ENCODE data around the gene PLEK2.

The PLEK2 gene

GRCh38 chr14:67440513-67440912 is 28.5 kb upstream of the PLEK2 start:
- Mint-ChIP-seq H3K4me3 (no peak overlapping the region), H3K27me3 (peaks cover 6% of the 10 kb centered on the region), H3K9me3 (ENCODE audit: low read depth) (no peaks in the 10 kb centered on the region), H3K36me3 (no peaks in the 10 kb centered on the region), H3K27ac (no peak overlapping the region), H3K4me1 (ENCODE audit: low read depth) (no peaks in the 10 kb centered on the region)

DNA sequence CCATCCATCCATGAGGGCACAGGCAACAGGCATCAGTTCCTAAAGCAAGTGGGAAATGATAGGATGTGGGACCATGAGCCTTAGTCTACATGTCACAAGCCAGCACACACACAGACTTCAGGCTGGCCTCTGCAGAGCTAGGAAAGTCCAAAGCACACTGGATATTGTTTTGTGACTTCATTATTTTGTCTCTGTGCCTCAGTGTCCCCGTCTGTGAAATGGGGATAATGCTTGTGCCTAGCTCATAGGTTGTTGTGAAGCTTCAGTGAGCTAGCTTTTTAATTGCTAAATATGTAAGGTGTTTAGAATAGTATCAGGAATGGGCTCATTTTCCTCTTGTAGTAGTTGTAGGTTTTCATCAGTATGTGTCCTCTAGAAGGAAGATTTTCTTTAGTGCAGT is 27.0 kb upstream of the PLEK2 start:
- Mint-ChIP-seq H3K4me1 (ENCODE audit: low read depth) (no peaks in the 10 kb centered on the region), H3K36me3 (no peaks in the 10 kb centered on the region), H3K9me3 (ENCODE audit: low read depth) (no peaks in the 10 kb centered on the region), H3K4me3 (no peak overlapping the region), H3K27ac (no peak overlapping the region), H3K27me3 (peaks cover 3% of the 10 kb centered on the region)

- Mint-ChIP-seq H3K4me1 (ENCODE audit: low read depth) (no peaks in the 10 kb centered on the region), H3K36me3 (no peaks in the 10 kb centered on the region), H3K9me3 (ENCODE audit: low read depth) (no peaks in the 10 kb centered on the region), H3K27me3 (no peaks in the 10 kb centered on the region), H3K27ac (no peak overlapping the region), H3K4me3 (no peak overlapping the region)
These were observed 24.3 kb upstream of the PLEK2 start for GRCh38 chr14:67436006-67436866.

GRCh38 chr14:67435603-67436002 is 23.6 kb upstream of the PLEK2 start:
- H3K4me3 Mint-ChIP-seq, result no peak overlapping the region
- no peaks in the 10 kb centered on the region for H3K36me3 Mint-ChIP-seq
- H3K9me3 Mint-ChIP-seq (ENCODE audit: low read depth), result no peaks in the 10 kb centered on the region
- H3K27me3 Mint-ChIP-seq, result no peaks in the 10 kb centered on the region
- H3K4me1 Mint-ChIP-seq (ENCODE audit: low read depth), result no peaks in the 10 kb centered on the region
- no peak overlapping the region for H3K27ac Mint-ChIP-seq

GRCh38 chr14:67432050-67432564 is 20.1 kb upstream of the PLEK2 start:
- H3K4me1 Mint-ChIP-seq (ENCODE audit: low read depth), result no peaks in the 10 kb centered on the region
- peaks cover under 1% of the 10 kb centered on the region for H3K27me3 Mint-ChIP-seq
- H3K4me3 Mint-ChIP-seq, result no peak overlapping the region
- H3K36me3 Mint-ChIP-seq, result no peaks in the 10 kb centered on the region
- no peaks in the 10 kb centered on the region for H3K9me3 Mint-ChIP-seq (ENCODE audit: low read depth)
- no peak overlapping the region for H3K27ac Mint-ChIP-seq

GRCh38 chr14:67429510-67430205 is 17.7 kb upstream of the PLEK2 start:
- Mint-ChIP-seq H3K27me3 (peaks cover 5% of the 10 kb centered on the region), H3K36me3 (no peaks in the 10 kb centered on the region), H3K27ac (no peak overlapping the region)

DNA sequence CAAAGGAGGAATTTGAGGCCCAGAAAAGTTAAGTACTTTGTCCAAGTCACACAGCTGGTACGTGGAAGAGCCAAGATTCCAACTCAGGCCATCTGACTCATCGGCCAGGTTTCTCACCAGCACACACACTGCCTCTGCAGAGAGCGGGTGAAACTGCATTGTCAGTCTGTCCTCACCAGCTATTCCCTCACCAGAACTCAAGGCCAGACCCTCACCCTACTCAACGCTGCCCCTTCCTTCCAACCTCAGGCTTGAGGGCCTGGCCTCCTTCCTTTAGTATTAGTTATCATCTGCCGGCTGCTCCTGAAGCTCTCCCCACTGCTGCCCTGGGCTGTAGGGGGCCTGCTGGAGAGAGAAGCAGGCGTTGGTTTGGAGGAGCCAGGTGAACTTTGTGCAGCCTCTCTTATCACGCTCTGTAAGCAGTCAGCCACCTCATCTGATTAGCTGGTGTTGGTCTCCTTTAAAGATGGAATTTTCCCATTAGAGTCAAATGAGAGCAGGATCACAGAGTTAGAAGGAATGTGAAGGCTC is 16.6 kb upstream of the PLEK2 start:
- no peak overlapping the region for H3K4me3 Mint-ChIP-seq
- H3K27me3 Mint-ChIP-seq, result peaks cover 5% of the 10 kb centered on the region
- H3K36me3 Mint-ChIP-seq, result no peaks in the 10 kb centered on the region
- no peaks in the 10 kb centered on the region for H3K4me1 Mint-ChIP-seq (ENCODE audit: low read depth)
- no peaks in the 10 kb centered on the region for H3K9me3 Mint-ChIP-seq (ENCODE audit: low read depth)
- no peak overlapping the region for H3K27ac Mint-ChIP-seq

More at GRCh38 chr14:67429510-67430205, 17.7 kb upstream of the PLEK2 start:
- Mint-ChIP-seq H3K4me3 (no peak overlapping the region), H3K4me1 (ENCODE audit: low read depth) (no peaks in the 10 kb centered on the region), H3K9me3 (ENCODE audit: low read depth) (no peaks in the 10 kb centered on the region)

- peaks cover 7% of the 10 kb centered on the region for H3K27me3 Mint-ChIP-seq
- no peaks in the 10 kb centered on the region for H3K36me3 Mint-ChIP-seq
- H3K4me3 Mint-ChIP-seq, result no peak overlapping the region
- no peaks in the 10 kb centered on the region for H3K4me1 Mint-ChIP-seq (ENCODE audit: low read depth)
- no peak overlapping the region for H3K27ac Mint-ChIP-seq
- no peaks in the 10 kb centered on the region for H3K9me3 Mint-ChIP-seq (ENCODE audit: low read depth)
These were observed 15.1 kb upstream of the PLEK2 start for GRCh38 chr14:67426983-67427606.

DNA sequence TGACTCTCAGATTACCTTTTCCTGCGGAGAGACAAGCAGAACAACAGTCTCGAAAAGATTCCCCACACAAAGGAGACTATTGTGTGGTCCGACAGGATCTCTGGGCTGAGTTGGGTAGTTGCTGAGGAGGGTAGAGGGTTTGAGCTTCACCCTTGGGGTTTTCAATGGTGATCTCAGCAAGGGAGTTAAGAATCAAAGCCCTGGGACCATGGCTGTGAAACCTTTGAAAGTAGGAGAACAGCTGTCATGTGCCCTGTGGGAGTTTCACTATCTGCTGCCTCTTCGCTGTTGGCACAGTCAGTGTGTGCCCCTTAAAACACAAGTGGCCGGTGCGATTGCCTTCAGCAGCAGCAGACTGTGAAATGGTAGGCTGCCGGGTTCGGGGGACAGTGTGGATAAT is 14.2 kb upstream of the PLEK2 start:
- H3K4me3 Mint-ChIP-seq, result no peak overlapping the region
- H3K4me1 Mint-ChIP-seq (ENCODE audit: low read depth), result no peaks in the 10 kb centered on the region
- H3K27ac Mint-ChIP-seq, result no peak overlapping the region
- H3K36me3 Mint-ChIP-seq, result no peaks in the 10 kb centered on the region
- peaks cover 7% of the 10 kb centered on the region for H3K27me3 Mint-ChIP-seq
- no peaks in the 10 kb centered on the region for H3K9me3 Mint-ChIP-seq (ENCODE audit: low read depth)

GRCh38 chr14:67425608-67426007 is 13.6 kb upstream of the PLEK2 start:
- Mint-ChIP-seq H3K4me1 (ENCODE audit: low read depth) (no peaks in the 10 kb centered on the region), H3K4me3 (no peak overlapping the region), H3K9me3 (ENCODE audit: low read depth) (no peaks in the 10 kb centered on the region), H3K27ac (no peak overlapping the region), H3K27me3 (peaks cover 7% of the 10 kb centered on the region), H3K36me3 (no peaks in the 10 kb centered on the region)

DNA sequence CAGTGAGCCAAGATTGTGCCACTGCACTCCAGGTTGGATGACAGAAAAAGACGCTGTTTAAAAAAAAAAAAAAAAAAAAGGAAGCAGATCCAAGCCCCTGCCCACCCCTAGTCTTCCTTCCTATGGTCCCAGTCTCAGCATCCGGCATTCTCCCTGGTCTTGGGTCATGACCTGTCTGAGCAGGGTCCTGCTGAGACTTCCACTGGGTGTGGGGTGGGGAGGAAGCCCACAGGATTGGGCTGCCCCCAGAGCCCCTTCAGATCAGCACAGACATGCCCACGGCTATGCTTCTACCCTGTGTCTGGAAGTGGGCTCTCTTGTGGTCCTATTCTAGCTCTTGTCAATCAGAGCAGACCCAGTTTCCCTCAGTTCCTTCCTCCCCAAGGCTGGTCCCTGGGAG is 12.6 kb upstream of the PLEK2 start:
- H3K36me3 Mint-ChIP-seq, result no peaks in the 10 kb centered on the region
- H3K9me3 Mint-ChIP-seq (ENCODE audit: low read depth), result no peaks in the 10 kb centered on the region
- no peak overlapping the region for H3K27ac Mint-ChIP-seq
- H3K4me1 Mint-ChIP-seq (ENCODE audit: low read depth), result no peaks in the 10 kb centered on the region
- H3K27me3 Mint-ChIP-seq, result peaks cover 7% of the 10 kb centered on the region
- H3K4me3 Mint-ChIP-seq, result no peak overlapping the region

- no peak overlapping the region for H3K4me3 Mint-ChIP-seq
- no peak overlapping the region for H3K27ac Mint-ChIP-seq
- H3K4me1 Mint-ChIP-seq (ENCODE audit: low read depth), result no peaks in the 10 kb centered on the region
- H3K9me3 Mint-ChIP-seq (ENCODE audit: low read depth), result no peaks in the 10 kb centered on the region
- H3K36me3 Mint-ChIP-seq, result no peaks in the 10 kb centered on the region
- H3K27me3 Mint-ChIP-seq, result peaks cover 7% of the 10 kb centered on the region
These were observed 11.5 kb upstream of the PLEK2 start for GRCh38 chr14:67423424-67423823.

GRCh38 chr14:67421356-67422224 is 9.6 kb upstream of the PLEK2 start:
- peaks cover 4% of the 10 kb centered on the region for H3K27me3 Mint-ChIP-seq
- no peaks in the 10 kb centered on the region for H3K36me3 Mint-ChIP-seq
- H3K4me1 Mint-ChIP-seq (ENCODE audit: low read depth), result no peaks in the 10 kb centered on the region
- no peak overlapping the region for H3K27ac Mint-ChIP-seq
- no peaks in the 10 kb centered on the region for H3K9me3 Mint-ChIP-seq (ENCODE audit: low read depth)
- no peak overlapping the region for H3K4me3 Mint-ChIP-seq

GRCh38 chr14:67420102-67420739 is 8.3 kb upstream of the PLEK2 start:
- no peak overlapping the region for H3K27ac Mint-ChIP-seq
- H3K36me3 Mint-ChIP-seq, result no peaks in the 10 kb centered on the region
- peaks cover 4% of the 10 kb centered on the region for H3K27me3 Mint-ChIP-seq
- H3K4me1 Mint-ChIP-seq (ENCODE audit: low read depth), result no peaks in the 10 kb centered on the region
- no peak overlapping the region for H3K4me3 Mint-ChIP-seq
- H3K9me3 Mint-ChIP-seq (ENCODE audit: low read depth), result no peaks in the 10 kb centered on the region

Measured in activated naive CD8-positive, alpha-beta T cell (primary cell).